Measurements from ENCODE around the gene OR10H2.
"Not testable (repeated sequence)": the region's sequence is repeated elsewhere in the genome, so short reads cannot be mapped to it uniquely, and the experiment has no call there.

Gene OR10H2

DNA sequence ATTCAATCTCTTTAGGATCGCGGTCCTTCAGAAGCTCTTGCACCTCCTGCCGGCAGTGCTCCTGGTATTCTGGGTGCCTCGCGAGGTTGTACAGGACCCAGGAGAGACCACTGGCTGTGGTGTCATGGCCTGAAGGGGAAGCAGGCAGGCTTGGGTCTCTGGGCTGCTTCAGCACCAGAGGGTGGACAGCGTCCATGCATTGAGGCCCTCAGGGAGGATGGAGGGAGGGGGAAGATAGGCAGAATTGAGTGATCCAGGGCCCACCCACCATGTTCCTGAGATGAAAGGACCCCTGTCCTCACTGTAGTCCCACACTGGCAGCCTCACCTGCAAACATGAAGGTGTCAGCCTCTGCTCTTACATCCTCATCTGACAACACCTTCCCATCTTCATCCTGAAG, 41.8 kb downstream of the OR10H2 start:
- DNase-seq (ENCODE audit: low read depth, low spot score), result peak; percentile 6

DNA sequence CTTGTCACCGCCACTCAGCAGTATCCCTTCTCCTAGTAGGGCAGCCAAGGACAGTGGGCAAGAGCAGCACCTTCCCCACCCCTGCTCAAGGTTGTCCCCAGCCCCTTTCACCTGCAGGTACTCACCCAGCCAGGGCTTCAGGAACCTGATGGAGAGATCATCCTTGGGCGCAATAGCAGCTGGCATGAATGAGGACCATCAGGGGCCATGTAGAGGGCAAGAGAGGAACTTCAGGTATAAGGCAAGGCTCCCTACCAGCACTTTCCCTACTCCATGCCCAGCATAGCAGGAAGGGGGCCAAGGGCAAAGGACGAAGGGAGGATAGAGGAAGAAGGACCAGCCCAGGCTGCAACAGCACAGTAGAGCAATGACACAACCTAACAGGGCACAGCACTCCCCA, 46.3 kb downstream of the OR10H2 start:
- DNase-seq (ENCODE audit: low read depth, low spot score), result not testable (repeated sequence)

DNA sequence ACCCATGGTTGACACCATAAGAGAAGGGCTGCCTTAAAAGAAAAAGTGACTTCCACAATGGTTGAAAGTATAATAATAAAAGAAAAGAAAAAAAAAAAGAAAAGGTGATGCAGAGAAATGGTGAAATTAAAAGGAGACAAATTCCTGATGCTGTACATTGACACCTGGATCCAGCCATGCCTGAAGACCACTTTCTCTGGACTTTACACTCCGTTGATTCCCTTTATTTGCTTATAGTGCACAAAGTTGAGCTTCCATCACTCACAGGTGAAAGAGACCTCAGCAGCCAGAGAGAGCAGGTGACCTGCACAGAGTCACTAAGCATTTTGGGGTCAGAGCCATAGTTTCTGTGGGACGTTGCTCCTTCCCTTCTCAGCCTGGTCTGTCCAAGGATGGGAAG, 47.4 kb downstream of the OR10H2 start:
- no peak for DNase-seq (ENCODE audit: low read depth, low spot score)

DNA sequence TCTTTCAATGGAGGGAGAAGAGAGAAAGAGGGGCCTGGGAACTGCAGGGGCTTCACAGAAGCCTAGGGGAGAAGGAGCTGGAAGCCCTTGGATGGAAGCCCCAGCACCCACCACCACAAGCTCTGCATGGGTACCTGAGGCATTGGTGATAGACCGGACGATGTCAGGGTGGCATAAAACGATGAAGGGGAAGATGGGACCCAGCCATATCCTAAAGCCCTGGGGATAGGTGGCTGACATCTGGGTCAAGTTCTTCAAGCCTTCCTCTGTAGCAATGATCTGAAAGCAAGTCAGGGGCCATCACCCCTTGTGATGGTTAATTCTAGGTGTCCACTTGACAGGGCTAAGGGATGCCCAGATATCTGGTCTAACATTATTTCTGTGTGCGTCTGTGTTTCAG, 48.4 kb downstream of the OR10H2 start:
- DNase-seq (ENCODE audit: low read depth, low spot score), result no peak

DNA sequence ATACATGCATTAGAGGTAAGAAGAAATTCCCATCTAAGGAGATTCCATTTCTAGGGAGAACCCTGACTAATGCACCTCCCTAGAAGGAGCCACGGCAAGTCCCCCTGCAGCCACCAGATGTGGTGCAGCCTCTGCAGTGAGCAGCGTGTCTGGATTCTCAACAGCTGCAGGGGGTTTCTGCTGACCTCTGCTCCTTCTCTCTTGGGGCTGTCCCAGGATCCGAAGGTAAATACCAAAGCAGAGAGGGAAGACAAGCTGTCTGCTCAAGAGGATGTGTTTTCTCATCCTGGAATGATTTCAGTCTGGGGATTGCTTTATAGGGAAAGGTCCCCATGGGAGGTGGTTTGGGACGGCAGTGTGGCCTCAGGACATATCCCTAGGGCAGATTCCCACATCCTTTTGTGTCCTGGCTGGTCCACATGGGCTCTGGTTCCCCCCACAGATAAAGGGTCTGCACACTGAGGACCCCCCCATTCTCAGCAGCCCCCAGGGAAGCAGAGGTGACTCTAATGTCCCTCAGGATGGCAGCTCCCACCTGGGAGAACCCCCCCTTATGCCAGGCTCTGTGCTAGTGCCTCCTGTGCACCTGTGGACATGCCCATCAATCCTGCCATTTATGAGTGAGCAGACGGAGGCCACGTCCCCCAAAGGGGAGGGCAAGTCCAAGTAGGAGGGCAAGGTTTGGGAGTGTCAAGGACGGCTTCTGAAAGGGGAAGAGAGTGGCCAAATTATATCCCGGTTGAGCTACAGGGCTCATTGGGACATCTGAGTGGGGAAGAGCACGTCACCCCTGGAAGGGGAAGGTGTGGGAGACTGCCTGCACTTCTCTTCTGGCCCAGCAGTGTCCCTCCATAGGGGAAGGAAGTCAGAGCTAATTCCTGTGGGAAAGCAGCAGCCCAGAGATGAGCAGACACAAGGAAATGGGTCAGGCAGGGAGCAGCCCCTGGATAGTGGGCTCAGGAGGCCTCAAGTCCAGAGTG, 49.5 kb downstream of the OR10H2 start:
- DNase-seq (ENCODE audit: low read depth, low spot score), result no peak
